Measurements from ENCODE around the gene PLA2G4F. TPM values are rescaled to one million over a fixed set of nuclear protein-coding genes. Genes with fewer than 3 reads are reported as not detected.

PLA2G4F gene
- polyA plus RNA-seq, 1 of the 3 experiments (the other 2 are of a cell fraction), result not detected

GRCh38 chr15:42120285-42120684, 36.2 kb downstream of the PLA2G4F start:
- TF ChIP-seq RCOR1 (IDR thresholded peaks at IDR 0.05; ENCODE audit: low read length) (no peak), JUND (IDR thresholded peaks at IDR 0.05) (no peak), RAD21 (IDR thresholded peaks at IDR 0.05; ENCODE audit: low read length) (no peak), MXI1 (IDR thresholded peaks at IDR 0.05; ENCODE audit: low read depth, low read length) (no peak), SIN3A (IDR thresholded peaks at IDR 0.05; ENCODE audit: borderline replicate concordance, low read depth, low read length) (no peak)
- CTCF ChIA-PET, result interaction anchor here (0.9 to 2.9 kb wide), 3 partner anchors 25 to 55 kb away, joined by 3 to 11 read pairs (median 5); no protein-coding TSS in a partner anchor

GRCh38 chr15:42119446-42119760, 37.0 kb downstream of the PLA2G4F start:
- Histone ChIP-seq H3K36me3 (replicated peaks in 1 of 2; ENCODE audit: control insufficient read depth in 1 of 2, insufficient read depth in 2 of 2, low read length in 1 of 2) (no peaks in the 10 kb centered on the region), H3K9me3 (no peaks in the 10 kb centered on the region), H3K27me3 (ENCODE audit: insufficient read depth) (peaks cover 20% of the 10 kb centered on the region; the same call in 1 of the 2 replicates), H3K27ac (ENCODE audit: low read depth in 2 of 2, low read length in 1 of 2) (no peak overlapping the region), H3F3A (replicated peaks; ENCODE audit: insufficient read depth) (no peaks in the 10 kb centered on the region), H3K79me2 (ENCODE audit: insufficient read depth) (no peaks in the 10 kb centered on the region), H3K9me2 (no peaks in the 10 kb centered on the region), H2AFZ (ENCODE audit: low read depth) (no peak overlapping the region), H3K4me3 (ENCODE audit: low read depth in 2 of 2, low read length in 1 of 2) (no peak overlapping the region), H4K20me1 (ENCODE audit: insufficient read depth) (no peaks in the 10 kb centered on the region), H3K9ac (no peak overlapping the region), H3K4me1 (ENCODE audit: control insufficient read depth in 1 of 2, insufficient read depth in 2 of 2, low read depth in 1 of 2, low read length in 1 of 2) (peaks cover 0 to 6% of the 10 kb centered on the region in 2 experiments; a peak in 1 of 4 replicates), H3K4me2 (no peak overlapping the region)
- ChIA-PET POLR2A (no interaction called here), CTCF (interaction anchor here (1.2 to 1.4 kb wide), 4 partner anchors 11 to 63 kb away, joined by 3 to 5 read pairs (median 4); no protein-coding TSS in a partner anchor)
- DNase-seq, result no peak
- TF ChIP-seq MAX (IDR thresholded peaks at IDR 0.05; ENCODE audit: low read depth), result no peak
- TF ChIP-seq RXRA (IDR thresholded peaks at IDR 0.05; ENCODE audit: borderline replicate concordance, low read depth), result no peak
- TF ChIP-seq CHD2 (IDR thresholded peaks at IDR 0.05; ENCODE audit: low read length, partially characterized antibody), result no peak
- no peak for TF ChIP-seq RFX5 (IDR thresholded peaks at IDR 0.05; ENCODE audit: low read length)
- TF ChIP-seq FOSL2 (IDR thresholded peaks at IDR 0.05; ENCODE audit: borderline replicate concordance, low read depth), result no peak
- TF ChIP-seq EZH2phosphoT487 (IDR thresholded peaks at IDR 0.05; ENCODE audit: borderline replicate concordance, low read depth), result no peak
- no peak for TF ChIP-seq SIN3A (IDR thresholded peaks at IDR 0.05; ENCODE audit: borderline replicate concordance, low read depth, low read length)
- TF ChIP-seq YY1 (IDR thresholded peaks at IDR 0.05; ENCODE audit: low read depth), result no peak
- TF ChIP-seq GATA2 (CRISPR knock-in tag; IDR thresholded peaks at IDR 0.05), result no peak
- TF ChIP-seq RCOR1 (IDR thresholded peaks at IDR 0.05; ENCODE audit: low read length), result no peak
- 47% methylated on average over 5 of the region's 5 CpGs for WGBS (ENCODE audit: low lambda C conversion rate)

More at GRCh38 chr15:42120285-42120684, 36.2 kb downstream of the PLA2G4F start:
- Histone ChIP-seq H3F3A (replicated peaks; ENCODE audit: insufficient read depth) (no peaks in the 10 kb centered on the region), H4K20me1 (ENCODE audit: insufficient read depth) (no peaks in the 10 kb centered on the region), H3K36me3 (replicated peaks in 1 of 2; ENCODE audit: control insufficient read depth in 1 of 2, insufficient read depth in 2 of 2, low read length in 1 of 2) (no peaks in the 10 kb centered on the region), H3K27me3 (ENCODE audit: insufficient read depth) (peaks cover 20% of the 10 kb centered on the region; the same call in 1 of the 2 replicates), H2AFZ (ENCODE audit: low read depth) (no peak overlapping the region), H3K79me2 (ENCODE audit: insufficient read depth) (no peaks in the 10 kb centered on the region), H3K4me2 (no peak overlapping the region), H3K4me3 (ENCODE audit: low read depth in 2 of 2, low read length in 1 of 2) (no peak overlapping the region), H3K9ac (no peak overlapping the region), H3K4me1 (ENCODE audit: control insufficient read depth in 1 of 2, insufficient read depth in 2 of 2, low read depth in 1 of 2, low read length in 1 of 2) (peaks cover 0 to 6% of the 10 kb centered on the region in 2 experiments; a peak in 1 of 4 replicates), H3K9me3 (no peaks in the 10 kb centered on the region), H3K27ac (ENCODE audit: low read depth in 2 of 2, low read length in 1 of 2) (no peak overlapping the region), H3K9me2 (no peaks in the 10 kb centered on the region)
- WGBS (ENCODE audit: low lambda C conversion rate), result 76% methylated on average over 1 of the region's 1 CpG
- POLR2A ChIA-PET, result no interaction called here
- no peak for DNase-seq
